Stimulated activated effector memory CD8-positive, alpha-beta T cell treated with anti-CD3 and anti-CD28 coated beads, Interleukin-12 subunit alpha, Interleukin-12 subunit beta, amount 100 ng/mL, for 72 hours (primary cell): ENCODE results near the gene NFATC1.

ENCODE experiments used
- ATAC-seq: fragments of 150-1000 bp; cut with Tn5 transposase; 2 replicates; pipeline ENCODE4 v1.10.0; 2021
- DNase-seq, 2 donors: peaks; one replicate each; pipeline ENCODE4 v3.0.0; 2021 to 2022; ENCODE audit warnings: low spot score in 2 of 2
- H3K27ac Mint-ChIP-seq: one replicate; pipeline ENCODE4 v1.8.0; 2022; ENCODE audit warnings: mild to moderate bottlenecking, mixed read lengths
- H3K36me3 Mint-ChIP-seq: one replicate; pipeline ENCODE4 v1.8.0; 2022; ENCODE audit warnings: mild to moderate bottlenecking, mixed read lengths
- H3K4me1 Mint-ChIP-seq: one replicate; pipeline ENCODE4 v1.8.0; 2022; ENCODE audit warnings: mixed read lengths
- H3K4me3 Mint-ChIP-seq: one replicate; pipeline ENCODE4 v1.8.0; 2022; ENCODE audit warnings: mild to moderate bottlenecking, mixed read lengths
- H3K9me3 Mint-ChIP-seq: one replicate; pipeline ENCODE4 v1.8.0; 2022; ENCODE audit warnings: mixed read lengths

Gene NFATC1

GRCh38 chr18:79402977-79403722 is 7.4 kb downstream of the NFATC1 start:
- ATAC-seq, result no peak
- Mint-ChIP-seq H3K9me3 (no peaks in the 10 kb centered on the region), H3K4me1 (peaks cover 70% of the 10 kb centered on the region), H3K36me3 (peaks cover 57% of the 10 kb centered on the region), H3K27ac (peak overlapping the region; percentile 96), H3K4me3 (peak overlapping the region; percentile 78)
- no peak for DNase-seq

- DNase-seq (no peak), ATAC-seq (no peak)
- Mint-ChIP-seq H3K4me3 (peak overlapping the region; percentile 78), H3K4me1 (peaks cover 66% of the 10 kb centered on the region), H3K36me3 (peaks cover 57% of the 10 kb centered on the region), H3K9me3 (no peaks in the 10 kb centered on the region), H3K27ac (peak overlapping the region; percentile 96)
These were observed 8.2 kb downstream of the NFATC1 start for GRCh38 chr18:79403723-79404566.

GRCh38 chr18:79404567-79404910 is 8.8 kb downstream of the NFATC1 start:
- H3K36me3 Mint-ChIP-seq, result peaks cover 57% of the 10 kb centered on the region
- DNase-seq, result no peak
- no peaks in the 10 kb centered on the region for H3K9me3 Mint-ChIP-seq
- peak overlapping the region; percentile 78 for H3K4me3 Mint-ChIP-seq
- peak overlapping the region; percentile 96 for H3K27ac Mint-ChIP-seq
- ATAC-seq, result no peak
- peaks cover 62% of the 10 kb centered on the region for H3K4me1 Mint-ChIP-seq

- DNase-seq, result no peak
- peak overlapping the region; percentile 78 for H3K4me3 Mint-ChIP-seq
- H3K27ac Mint-ChIP-seq, result peak overlapping the region; percentile 96
- ATAC-seq, result peak; percentile 35
- H3K4me1 Mint-ChIP-seq, result peaks cover 62% of the 10 kb centered on the region
- no peaks in the 10 kb centered on the region for H3K9me3 Mint-ChIP-seq
- H3K36me3 Mint-ChIP-seq, result peaks cover 57% of the 10 kb centered on the region
These were observed 9.5 kb downstream of the NFATC1 start for GRCh38 chr18:79405019-79405780.

- ATAC-seq (peak; percentile 82), DNase-seq (peak; percentile 49 to 86)
- peaks cover 54% of the 10 kb centered on the region for H3K36me3 Mint-ChIP-seq
- H3K4me1 Mint-ChIP-seq, result peaks cover 60% of the 10 kb centered on the region
- peak overlapping the region; percentile 96 for H3K27ac Mint-ChIP-seq
- no peaks in the 10 kb centered on the region for H3K9me3 Mint-ChIP-seq
- peak overlapping the region; percentile 78 for H3K4me3 Mint-ChIP-seq
These were observed 10.2 kb downstream of the NFATC1 start for GRCh38 chr18:79405781-79406575.

GRCh38 chr18:79406708-79407107 is 11.0 kb downstream of the NFATC1 start:
- no peak for ATAC-seq
- peaks cover 53% of the 10 kb centered on the region for H3K4me1 Mint-ChIP-seq
- H3K9me3 Mint-ChIP-seq, result no peaks in the 10 kb centered on the region
- peaks cover 49% of the 10 kb centered on the region for H3K36me3 Mint-ChIP-seq
- peak overlapping the region; percentile 78 for H3K4me3 Mint-ChIP-seq
- H3K27ac Mint-ChIP-seq, result peak overlapping the region; percentile 96
- no peak for DNase-seq

- ATAC-seq, result no peak
- Mint-ChIP-seq H3K4me1 (peaks cover 35% of the 10 kb centered on the region), H3K9me3 (no peaks in the 10 kb centered on the region), H3K36me3 (peaks cover 30% of the 10 kb centered on the region), H3K4me3 (no peak overlapping the region), H3K27ac (no peak overlapping the region)
- no peak for DNase-seq
These were observed 13.6 kb downstream of the NFATC1 start for GRCh38 chr18:79409313-79409712.

- peaks cover 27% of the 10 kb centered on the region for H3K36me3 Mint-ChIP-seq
- H3K27ac Mint-ChIP-seq, result no peak overlapping the region
- H3K4me3 Mint-ChIP-seq, result no peak overlapping the region
- ATAC-seq (no peak), DNase-seq (no peak)
- peaks cover 30% of the 10 kb centered on the region for H3K4me1 Mint-ChIP-seq
- no peaks in the 10 kb centered on the region for H3K9me3 Mint-ChIP-seq
These were observed 14.5 kb downstream of the NFATC1 start for GRCh38 chr18:79410171-79410641.

GRCh38 chr18:79410731-79411613 is 15.2 kb downstream of the NFATC1 start:
- ATAC-seq (no peak), DNase-seq (no peak)
- H3K36me3 Mint-ChIP-seq, result peaks cover 19% of the 10 kb centered on the region
- peaks cover 22% of the 10 kb centered on the region for H3K4me1 Mint-ChIP-seq
- H3K4me3 Mint-ChIP-seq, result no peak overlapping the region
- no peak overlapping the region for H3K27ac Mint-ChIP-seq
- no peaks in the 10 kb centered on the region for H3K9me3 Mint-ChIP-seq

GRCh38 chr18:79411614-79412526 is 16.1 kb downstream of the NFATC1 start:
- DNase-seq, result no peak
- no peak for ATAC-seq
- Mint-ChIP-seq H3K9me3 (no peaks in the 10 kb centered on the region), H3K36me3 (peaks cover 10% of the 10 kb centered on the region), H3K27ac (no peak overlapping the region), H3K4me3 (no peak overlapping the region), H3K4me1 (peaks cover 22% of the 10 kb centered on the region)

GRCh38 chr18:79413025-79413424 is 17.3 kb downstream of the NFATC1 start:
- Mint-ChIP-seq H3K4me3 (no peak overlapping the region), H3K9me3 (no peaks in the 10 kb centered on the region), H3K36me3 (peaks cover 1% of the 10 kb centered on the region), H3K4me1 (peaks cover 19% of the 10 kb centered on the region), H3K27ac (no peak overlapping the region)
- ATAC-seq (no peak), DNase-seq (no peak)

- ATAC-seq (no peak), DNase-seq (no peak)
- no peaks in the 10 kb centered on the region for H3K9me3 Mint-ChIP-seq
- H3K27ac Mint-ChIP-seq, result no peak overlapping the region
- no peaks in the 10 kb centered on the region for H3K36me3 Mint-ChIP-seq
- H3K4me1 Mint-ChIP-seq, result peaks cover 19% of the 10 kb centered on the region
- no peak overlapping the region for H3K4me3 Mint-ChIP-seq
These were observed 17.7 kb downstream of the NFATC1 start for GRCh38 chr18:79413426-79413825.

GRCh38 chr18:79413901-79414300 is 18.2 kb downstream of the NFATC1 start:
- no peak for DNase-seq
- H3K27ac Mint-ChIP-seq, result no peak overlapping the region
- H3K36me3 Mint-ChIP-seq, result no peaks in the 10 kb centered on the region
- H3K4me1 Mint-ChIP-seq, result peaks cover 19% of the 10 kb centered on the region
- H3K4me3 Mint-ChIP-seq, result no peak overlapping the region
- no peak for ATAC-seq
- no peaks in the 10 kb centered on the region for H3K9me3 Mint-ChIP-seq
